Measurements from ENCODE around the gene CCDC78.
A peak's percentile ranks its signal among the peaks of the same experiment; 100 is the strongest.
"Not testable (repeated sequence)": the region's sequence is repeated elsewhere in the genome, so short reads cannot be mapped to it uniquely, and the experiment has no call there.

CCDC78 gene

DNA sequence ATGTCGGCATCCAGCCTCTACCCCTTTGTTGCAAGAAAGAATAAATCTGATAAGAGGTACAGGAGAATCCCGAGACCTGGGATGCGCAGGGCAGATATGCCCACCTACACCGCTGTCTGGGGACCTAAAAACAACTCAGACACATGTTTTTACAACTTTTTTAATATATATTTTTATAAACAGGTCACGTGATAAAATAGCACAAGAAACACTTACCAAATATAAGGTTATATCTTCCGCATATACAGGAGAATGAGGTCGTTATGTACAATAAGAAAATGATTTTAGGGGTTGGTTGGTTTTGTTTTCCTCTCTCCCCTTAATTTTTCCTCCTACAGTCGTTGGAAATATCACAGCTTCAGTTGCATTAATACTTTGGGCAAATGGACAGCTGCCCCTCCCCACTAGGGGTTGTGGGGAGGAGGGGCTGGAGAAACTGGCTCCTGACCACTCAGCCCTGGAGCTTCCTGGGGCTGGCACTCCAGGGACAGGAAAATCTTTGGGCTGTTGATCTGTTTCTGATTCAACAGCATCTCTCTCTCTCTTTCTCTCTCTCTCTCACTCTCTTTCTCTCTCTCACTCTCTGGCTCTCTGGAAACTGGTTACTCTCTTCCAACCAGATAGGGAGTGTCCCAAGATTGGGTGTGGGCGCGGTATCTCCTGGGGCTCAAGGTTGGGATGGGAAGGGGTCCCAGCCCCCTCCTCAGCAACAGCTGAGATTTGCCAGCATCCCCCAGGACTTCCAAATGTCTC lies 33.7 kb downstream of the CCDC78 start:
- no peak for DNase-seq

DNA sequence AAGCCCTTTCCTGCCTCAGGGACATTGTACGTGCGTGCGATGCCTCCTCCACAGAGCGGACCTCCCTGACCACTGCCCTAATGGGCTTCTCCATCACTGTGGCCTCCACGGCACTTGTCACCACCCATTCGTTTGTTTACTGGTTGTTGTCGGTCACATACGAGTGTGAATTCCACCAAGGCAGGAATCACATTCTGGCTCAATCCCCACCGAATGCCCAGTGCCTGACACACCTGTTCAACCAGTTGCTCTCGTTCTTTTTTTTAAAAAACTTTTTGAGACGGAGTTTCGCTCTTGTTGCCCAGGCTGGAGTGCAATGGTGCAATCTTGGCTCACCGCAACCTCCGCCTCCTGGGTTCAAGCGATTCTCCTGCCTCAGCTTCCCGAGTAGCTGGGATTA lies 35.0 kb downstream of the CCDC78 start:
- DNase-seq: not testable (repeated sequence)

DNA sequence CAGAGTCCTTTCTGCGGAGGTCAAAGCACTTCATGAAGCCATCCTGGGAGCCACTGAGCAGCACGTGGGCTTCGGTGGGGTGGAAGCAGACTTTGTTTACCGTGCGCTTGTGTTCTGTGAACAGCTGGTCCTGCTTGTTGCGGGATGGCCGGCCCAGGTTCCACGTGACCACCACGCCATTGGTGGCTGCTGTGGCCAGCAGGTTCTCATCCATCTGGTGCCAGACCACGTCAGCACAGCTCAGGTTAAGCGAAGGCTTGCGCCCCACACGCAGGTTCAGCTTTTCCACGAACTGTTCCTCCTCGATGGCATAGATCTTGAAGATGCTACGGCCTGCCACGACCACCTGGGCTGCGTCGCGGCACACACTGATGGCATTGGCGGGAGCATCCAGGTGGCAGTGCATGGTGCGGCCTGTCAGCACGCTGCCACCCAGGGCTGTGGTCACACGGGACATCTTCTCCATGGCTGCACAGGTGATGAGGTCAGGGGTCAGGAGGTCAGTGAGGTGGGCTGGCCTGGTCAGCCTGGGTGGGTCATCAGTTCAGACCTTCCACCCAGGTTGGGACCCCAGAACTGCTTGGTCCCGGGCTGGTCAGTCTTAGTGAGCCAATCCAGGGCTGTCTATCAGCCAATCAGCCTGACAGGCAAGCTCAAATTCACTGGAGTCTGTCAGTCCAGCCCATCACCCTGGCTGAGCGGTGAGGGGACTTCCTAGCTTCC lies 36.9 kb downstream of the CCDC78 start:
- DNase-seq: no peak

DNA sequence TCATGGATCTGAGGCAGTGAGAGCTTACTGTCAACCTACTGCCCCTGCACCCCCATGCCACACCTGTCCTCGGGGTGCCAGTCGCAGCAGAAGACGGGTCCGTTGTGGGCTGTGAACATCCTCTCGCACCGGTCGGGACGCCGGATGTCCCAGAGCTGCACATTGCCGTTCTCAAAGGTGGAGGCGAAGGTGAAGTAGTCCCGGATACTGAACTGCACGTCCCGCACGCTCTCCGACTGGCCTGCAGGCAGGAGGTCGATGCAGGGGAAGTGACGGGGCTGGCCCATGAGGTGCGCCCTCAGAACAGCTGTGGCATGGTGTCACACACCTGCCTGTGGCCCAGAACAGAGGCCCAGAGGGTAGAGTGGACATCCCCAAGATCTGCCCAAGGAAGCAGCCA lies 38.7 kb downstream of the CCDC78 start:
- no peak for DNase-seq

DNA sequence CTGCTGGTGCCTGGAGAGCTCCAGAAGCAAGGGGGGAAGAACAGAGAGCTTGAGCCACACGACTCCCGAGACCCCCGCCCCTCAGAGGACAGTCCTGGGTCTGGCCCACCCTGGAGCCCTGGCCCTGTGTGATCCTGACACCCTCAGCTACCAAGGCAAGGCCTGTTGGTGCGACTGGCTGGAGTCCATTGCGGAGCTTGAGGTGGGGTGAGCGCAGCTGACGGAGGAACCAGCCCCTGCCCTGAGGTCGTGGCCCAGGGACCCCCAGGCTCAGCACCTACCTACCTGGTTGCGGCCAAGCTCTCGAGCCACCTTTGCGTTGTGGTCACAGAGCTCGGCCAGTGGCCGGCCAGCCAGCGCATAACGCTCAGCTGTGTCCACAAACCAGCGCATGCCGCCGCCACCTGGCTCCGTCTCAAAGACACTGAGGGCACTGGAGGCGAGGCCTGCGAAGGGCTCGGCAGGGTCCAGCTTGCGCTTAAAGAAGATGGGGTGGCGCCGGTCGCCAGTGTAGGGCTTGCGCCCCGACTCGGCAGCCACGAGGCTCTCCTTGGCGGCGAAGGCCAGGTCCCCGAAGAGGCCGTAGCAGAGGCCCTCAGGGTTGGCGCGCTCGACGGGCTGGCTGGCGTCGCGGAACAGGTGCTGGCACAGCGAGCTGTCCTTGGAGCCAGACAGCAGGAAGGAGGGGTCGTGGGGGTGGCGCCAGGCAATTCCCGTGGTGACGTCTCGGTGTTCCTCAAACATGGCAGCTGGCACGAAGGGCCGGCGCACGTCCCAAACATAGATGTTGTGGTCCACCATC lies 39.6 kb downstream of the CCDC78 start:
- no peak for DNase-seq

DNA sequence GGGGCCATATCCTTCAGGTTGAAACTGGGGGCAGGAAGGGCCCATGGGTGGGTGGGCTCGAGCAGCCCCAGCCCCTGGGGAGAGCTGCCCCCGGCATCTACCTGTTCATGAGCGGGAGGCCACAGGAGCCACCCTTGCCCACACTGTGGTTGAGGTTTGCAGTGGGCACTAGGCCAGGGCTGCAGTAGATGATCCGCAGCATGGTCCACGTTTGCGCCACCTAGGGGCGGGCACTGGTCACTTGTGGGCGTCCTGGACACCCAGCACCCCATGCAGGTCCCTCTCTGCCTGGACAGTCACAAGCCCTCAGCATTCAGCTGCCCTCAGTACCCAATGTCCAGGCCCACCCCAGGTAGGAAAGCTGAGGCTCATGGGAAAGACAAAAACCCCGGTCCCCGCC lies 40.3 kb downstream of the CCDC78 start:
- peak; percentile 40 to 65 (median 54) for DNase-seq

DNA sequence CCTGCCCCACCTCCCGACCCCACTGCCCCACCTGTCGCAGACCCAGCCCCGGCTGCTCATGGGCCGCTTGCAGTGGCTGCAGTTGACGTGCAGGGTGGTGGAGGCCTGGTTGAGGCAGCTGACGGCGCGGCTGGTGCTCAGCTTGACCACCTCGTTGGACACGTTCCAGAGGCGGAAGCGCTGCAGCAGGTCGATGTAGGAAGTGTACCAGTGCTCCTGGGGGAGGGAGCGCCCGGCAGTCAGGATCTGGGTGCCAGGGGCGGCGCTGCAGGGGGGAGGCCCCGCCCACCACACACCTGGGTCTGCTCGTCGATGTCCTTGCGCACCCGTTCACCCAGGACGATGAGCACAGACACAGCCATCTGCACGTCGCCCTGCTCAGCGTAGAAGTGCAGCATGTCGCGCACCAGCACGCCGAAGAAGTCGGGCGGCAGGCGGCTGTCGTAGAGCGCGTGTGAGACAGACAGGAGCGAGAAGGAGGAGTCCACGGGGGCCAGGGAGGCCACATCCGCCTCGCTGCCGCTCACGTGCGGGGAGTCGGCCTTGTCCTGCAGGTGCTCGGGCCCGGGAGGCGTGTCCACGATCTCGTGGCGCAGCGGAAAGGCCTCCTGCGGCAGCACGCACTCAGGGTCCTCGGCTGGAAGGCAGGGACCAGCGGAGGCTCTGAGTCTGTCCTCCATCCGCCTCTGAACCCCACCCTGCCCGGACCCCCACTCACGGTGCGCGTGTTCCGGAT lies 41.1 kb downstream of the CCDC78 start:
- DNase-seq: peak; percentile 83 to 93 (median 91)

DNA sequence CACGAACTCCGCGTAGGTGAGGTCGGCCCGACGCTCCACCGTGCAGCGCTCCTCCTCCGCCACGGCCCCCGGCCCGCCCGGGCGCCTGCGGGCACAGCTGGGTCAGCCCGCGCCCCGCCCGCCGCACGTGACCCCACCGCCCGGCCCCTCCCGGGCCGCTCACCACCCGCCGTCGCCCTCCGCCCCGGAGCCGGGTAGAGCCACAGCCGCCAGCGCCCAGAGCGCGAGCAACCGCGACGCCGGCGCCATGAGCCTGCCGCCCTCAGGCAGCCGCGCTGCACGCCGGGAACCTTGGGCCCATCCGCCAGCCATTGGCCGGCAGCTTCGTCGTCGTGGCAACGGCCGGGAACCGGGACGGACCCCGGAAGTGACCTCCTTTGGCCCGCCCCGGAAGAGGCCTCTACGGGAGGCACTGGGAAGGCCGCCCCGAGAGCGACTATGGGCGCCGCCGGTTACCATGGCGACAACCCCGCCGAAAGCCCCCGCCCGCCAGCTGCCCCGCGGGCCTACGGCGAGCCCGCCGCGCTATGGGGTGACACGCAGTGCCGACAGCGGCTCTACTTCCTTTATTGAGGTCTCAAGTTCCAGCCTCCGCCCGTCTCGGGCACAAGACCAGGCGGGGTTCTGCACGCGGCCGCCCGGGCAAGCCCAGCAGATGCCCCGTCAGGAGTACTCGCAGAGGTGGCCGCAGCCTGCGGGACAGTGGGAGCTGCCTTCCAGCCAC lies 42.0 kb downstream of the CCDC78 start, which contains the start of gene JMJD8:
Gene JMJD8 (minus strand): TSS at position 264 of the 724 bp plus-strand sequence. CDS start 15 bp downstream, at position 249.
- DNase-seq: peak; percentile 95 to 99 (median 97)

DNA sequence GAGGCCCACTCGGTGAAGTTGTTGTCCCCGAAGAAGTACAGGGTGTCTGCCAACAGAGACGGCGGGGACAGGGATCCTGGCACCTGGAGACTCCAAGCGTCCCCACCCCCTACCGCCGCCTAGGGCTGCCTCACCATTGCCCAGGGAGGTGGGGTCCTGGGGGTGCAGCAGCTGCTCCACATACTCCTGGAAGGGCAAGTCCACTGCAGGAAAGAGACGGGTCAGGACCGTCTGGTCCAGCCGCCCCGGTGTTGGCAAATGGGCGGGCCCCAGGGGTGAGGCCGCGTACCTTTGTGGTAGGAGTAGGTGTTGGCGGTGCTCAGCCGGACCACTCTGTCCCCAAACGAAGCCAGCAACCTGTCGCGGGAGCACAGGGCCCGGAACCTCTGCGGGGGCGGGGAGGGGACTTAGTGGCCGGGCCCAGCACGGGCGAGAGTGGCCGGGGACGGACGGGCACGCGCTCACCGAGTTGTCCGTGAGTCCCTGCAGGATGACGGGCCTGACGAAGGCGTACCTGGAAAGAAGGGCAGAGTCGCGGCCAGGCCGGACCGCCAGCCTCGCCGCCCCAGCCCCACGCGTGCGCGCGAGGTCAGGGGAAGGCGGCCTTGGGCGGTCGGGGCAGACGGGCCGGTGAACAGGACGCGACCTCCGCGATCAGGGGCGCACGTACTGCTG lies 42.7 kb downstream of the CCDC78 start:
- no peak for DNase-seq

DNA sequence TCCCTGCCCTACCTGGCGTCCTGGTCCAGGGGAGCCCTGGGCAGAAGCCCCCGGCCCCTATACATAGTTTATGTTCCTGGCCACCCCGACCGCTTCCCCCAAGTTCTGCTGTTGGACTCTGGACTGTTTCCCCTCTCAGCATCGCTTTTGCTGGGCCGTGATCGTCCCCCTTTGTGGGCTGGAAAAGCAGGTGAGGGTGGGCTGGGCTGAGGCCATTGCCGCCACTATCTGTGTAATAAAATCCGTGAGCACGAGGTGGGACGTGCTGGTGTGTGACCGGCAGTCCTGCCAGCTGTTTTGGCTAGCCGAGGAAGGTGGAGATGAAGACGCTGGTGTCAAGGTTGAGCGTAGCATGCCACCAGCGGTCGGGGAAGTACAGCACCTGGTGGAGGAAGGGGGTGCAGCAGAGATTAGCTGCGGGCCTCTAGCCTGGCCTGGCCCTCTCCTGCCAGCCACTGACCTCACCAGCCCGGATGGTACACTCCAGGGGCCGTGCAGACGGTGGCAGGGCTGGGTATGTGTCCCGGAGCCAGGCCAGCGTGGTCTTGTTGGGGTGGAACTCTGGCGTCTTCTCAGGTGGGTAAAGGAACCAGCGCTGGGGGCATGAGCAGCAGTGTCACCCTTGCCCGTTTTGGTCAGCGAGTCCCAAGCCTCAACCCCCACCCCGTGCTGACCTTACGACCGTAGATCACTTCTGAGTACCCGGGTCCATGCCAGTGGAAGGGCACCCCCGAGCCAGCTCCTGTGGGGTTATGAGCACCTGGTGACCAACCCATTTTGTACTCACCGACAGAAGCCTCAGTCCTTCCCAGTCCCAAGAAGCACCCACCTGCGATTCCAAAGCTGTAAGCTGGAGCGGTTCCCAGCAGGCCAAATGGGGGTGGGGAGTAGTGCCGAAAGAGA lies 43.5 kb downstream of the CCDC78 start:
- no peak for DNase-seq

DNA sequence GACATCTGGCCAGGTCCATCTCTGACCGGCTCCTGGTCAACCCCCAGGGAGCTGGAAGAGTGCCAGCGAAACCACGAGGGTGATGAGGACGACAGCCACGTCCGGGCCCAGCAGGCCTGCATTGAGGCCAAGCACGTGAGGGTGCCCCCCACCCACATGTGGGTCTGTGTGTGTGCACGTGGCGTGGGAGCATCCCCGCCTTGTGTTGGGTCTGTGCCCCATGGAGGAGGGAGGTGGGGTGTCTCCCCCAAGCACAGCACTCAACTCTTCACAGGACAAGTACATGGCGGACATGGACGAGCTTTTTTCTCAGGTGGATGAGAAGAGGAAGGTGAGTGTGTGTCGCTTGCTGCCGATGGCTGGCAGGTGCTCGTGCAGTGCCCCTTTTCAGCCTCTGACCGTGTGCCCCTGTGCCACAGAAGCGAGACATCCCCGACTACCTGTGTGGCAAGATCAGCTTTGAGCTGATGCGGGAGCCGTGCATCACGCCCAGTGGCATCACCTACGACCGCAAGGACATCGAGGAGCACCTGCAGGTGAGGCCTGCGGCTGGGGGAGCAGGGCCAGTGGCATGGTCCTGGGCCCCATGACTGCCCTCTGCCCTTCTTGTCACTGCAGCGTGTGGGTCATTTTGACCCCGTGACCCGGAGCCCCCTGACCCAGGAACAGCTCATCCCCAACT lies 44.4 kb downstream of the CCDC78 start:
- no peak for DNase-seq

DNA sequence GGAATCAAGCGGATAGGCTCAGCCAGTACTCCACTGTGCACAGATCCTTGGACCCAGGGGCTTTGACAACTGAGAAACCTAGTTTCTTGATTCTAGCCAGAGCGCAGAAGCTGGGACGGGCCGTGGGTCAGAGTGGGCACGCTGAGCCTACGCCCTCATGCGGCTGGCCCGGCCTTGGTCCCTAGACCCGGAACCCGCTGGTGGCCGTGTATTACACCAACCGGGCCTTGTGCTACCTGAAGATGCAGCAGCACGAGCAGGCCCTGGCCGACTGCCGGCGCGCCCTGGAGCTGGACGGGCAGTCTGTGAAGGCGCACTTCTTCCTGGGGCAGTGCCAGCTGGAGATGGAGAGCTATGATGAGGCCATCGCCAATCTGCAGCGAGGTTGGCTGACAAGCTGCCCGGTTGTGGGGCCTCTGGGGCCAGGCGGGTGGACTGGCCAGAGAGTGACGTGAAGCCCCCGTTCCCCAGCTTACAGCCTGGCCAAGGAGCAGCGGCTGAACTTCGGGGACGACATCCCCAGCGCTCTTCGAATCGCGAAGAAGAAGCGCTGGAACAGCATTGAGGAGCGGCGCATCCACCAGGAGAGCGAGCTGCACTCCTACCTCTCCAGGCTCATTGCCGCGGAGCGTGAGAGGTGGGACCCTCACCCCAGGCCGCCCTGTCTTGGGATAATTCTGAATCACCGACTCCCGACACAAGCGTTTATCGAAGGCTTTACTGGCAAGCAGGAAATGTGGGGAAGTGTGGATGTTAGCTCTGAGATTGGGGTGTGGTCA lies 45.1 kb downstream of the CCDC78 start:
- DNase-seq: peak in 1 of 3 experiments; percentile 32

DNA sequence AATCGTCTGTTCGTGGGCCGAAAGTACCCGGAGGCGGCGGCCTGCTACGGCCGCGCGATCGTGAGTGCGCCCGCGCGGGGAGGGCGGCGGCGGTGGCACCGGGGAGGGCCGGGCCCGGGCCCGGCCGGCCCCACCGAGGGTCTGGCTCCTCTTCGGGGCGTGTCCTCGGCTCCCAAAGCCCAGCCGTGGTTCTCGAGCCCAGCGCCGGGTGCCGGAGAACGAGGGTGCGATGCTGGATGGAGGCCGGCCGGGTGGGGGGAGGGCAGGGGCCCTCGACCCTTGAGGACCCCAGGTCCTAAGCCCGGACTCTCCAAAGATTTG lies 45.7 kb downstream of the CCDC78 start:
- no peak for DNase-seq

DNA sequence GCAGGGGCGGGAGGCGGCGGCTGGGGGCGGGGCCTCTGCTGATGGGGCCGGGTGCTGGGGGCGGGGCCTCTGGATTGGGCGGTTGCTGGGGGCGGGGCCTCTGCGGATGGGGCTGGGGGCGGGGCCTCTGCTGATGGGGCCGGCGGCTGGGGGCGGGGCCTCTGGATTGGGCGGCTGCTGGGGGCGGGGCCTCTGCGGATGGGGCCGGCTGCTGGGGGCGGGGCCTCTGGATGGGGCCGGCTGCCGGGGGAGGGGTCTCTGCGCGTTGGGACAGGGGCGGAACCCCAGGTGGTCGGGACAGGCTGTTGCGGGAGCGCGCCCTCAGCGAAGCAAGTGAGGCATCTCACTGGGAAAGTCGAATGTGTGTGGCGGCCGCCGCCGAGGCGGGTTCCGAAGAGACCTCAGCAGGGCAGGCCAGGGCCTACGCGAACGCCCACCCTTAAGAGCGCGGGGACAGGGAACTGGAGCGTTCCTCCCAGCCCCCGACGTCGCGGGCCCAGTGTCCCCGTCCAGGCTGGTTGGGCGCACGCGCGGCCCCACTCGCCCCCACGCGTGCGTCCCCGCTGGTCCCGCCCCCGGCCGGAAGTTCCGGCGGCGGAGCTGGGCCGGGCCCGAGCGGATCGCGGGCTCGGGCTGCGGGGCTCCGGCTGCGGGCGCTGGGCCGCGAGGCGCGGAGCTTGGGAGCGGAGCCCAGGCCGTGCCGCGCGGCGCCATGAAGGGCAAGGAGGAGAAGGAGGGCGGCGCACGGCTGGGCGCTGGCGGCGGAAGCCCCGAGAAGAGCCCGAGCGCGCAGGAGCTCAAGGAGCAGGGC lies 46.2 kb downstream of the CCDC78 start, which contains the start of gene STUB1:
Gene STUB1 (plus strand): TSS at position 597 of the 811 bp plus-strand sequence. CDS start 116 bp downstream, at position 713.
- DNase-seq: peak; percentile 80 to 91 (median 90)

DNA sequence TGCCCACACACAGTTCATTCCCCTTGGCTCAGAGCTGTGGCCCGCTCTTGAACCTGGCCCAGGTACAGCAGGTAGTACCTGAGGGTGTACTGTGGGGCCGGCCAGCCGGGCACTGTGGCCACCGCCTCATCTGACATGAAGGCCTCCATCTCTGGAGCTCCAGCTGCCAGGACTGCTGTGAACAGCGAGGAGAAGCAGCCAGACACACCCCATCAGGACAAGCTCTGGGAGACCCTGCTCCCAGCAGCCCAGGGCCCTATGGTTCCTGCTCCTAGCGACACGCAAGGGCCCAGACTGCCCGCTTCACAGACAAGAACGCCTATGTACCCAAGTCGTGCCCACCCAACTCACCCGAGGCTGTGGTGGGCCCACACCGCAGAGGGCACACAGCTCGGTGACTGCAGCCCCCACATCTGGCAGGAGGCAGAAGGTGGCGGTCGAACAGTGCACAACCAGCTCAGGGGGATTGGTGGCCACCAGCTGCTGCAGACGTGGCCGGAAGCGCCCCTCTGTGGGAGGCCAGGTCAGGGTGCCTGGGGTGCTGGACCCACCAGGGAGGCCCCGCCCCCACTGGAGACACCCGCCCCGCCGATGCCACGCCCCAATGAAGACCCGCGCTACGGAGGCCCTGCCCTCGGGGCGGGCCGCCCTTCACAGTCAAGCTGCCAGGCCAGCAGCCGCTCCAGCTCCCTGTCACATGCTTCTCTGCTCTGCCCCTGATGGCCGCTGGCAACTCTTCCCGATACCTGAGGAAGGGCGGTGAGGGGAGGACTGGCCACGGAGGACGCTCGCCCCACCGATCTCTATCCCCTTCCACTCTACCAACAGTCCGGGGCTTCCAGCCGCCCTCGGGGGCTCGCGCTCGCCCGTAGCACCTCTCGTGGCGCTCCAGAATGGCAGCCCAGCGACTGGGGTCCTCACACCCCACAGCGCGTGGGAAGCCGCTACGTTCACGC lies 47.1 kb downstream of the CCDC78 start:
- DNase-seq: peak; percentile 78 to 86 (median 80)

DNA sequence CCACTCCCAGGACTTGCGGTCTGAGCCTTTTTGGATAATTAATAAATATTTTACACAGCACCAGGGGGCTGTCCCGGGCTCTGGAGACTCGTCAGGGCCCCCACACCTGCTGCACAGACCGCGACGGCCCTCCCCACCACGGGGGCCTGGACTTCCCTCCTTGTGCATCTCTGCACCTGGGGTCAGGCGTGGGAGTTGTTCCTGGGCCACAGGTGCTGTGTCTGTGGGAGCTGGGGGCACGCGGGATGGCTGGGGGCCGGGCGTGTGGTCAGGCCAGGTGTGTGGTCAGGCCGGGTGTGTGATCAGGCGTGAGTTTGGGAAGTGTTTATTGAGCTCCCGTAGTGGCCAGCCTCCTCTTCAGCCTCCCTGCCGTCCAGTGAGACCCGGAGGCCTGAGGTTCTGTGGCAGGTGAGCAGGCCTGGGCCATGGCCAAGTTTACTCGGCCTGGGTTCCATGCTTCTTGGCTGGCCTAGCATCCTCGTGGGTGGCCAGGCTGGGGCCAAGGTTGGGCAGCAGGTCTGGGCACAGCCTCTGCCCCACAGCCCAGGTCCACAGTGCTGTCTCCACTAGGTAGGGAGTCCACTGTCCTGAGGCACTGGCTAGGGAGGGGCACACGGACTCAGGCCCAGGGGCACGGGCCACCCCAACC lies 47.9 kb downstream of the CCDC78 start:
- no peak for DNase-seq
